Measurements from ENCODE around the gene DUSP7. TPM values are rescaled to one million over a fixed set of nuclear protein-coding genes. Genes with fewer than 3 reads are reported as not detected.

The DUSP7 gene
- total RNA-seq, 4 donors from 2014 or later: 54.6 to 96.3 (median 79.2) TPM

DNA sequence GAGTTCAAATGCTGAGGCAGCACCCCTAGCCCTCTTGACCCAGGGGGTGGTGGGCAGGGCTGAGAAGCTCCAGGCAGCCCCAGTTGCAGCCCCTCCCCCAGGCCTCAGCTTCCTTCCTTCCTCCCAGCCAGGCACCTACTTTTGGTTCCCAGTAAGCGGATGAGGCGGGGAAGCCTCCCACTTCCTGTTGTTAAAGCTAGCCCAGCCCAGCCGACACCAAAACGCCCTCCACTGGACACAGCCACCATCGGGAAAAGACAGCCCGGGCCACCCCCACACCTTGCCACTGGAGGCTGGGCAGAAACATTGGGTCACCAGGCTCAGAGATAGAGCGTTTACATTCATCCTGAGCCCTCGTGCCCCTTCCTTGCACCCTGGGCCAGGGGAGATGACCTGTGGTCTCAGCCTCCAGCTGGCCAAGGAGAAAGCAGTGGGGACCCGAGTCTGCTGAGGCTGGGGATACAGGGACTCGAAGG is 3.5 kb downstream of the DUSP7 start:
- intact Hi-C loops (cut with DNase I; ENCODE audit: low total_unique reads): loop anchor here (2.0 kb wide), 1 partner anchor 66 kb away; no protein-coding TSS in a partner anchor
- no peak overlapping the region for H3K4me3 ChIP-seq (ENCODE audit: low read depth, poor library complexity, severe bottlenecking)
- TF ChIP-seq POLR2A (IDR thresholded peaks at IDR 0.05): no peak
- TF ChIP-seq, protein P1, sequence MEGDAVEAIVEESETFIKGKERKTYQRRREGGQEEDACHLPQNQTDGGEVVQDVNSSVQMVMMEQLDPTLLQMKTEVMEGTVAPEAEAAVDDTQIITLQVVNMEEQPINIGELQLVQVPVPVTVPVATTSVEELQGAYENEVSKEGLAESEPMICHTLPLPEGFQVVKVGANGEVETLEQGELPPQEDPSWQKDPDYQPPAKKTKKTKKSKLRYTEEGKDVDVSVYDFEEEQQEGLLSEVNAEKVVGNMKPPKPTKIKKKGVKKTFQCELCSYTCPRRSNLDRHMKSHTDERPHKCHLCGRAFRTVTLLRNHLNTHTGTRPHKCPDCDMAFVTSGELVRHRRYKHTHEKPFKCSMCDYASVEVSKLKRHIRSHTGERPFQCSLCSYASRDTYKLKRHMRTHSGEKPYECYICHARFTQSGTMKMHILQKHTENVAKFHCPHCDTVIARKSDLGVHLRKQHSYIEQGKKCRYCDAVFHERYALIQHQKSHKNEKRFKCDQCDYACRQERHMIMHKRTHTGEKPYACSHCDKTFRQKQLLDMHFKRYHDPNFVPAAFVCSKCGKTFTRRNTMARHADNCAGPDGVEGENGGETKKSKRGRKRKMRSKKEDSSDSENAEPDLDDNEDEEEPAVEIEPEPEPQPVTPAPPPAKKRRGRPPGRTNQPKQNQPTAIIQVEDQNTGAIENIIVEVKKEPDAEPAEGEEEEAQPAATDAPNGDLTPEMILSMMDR (IDR thresholded peaks at IDR 0.05): no peak
- peak; percentile 88 to 96 for DNase-seq (ENCODE audit: low spot score in 2 of 2)
- 5 to 8% methylated on average over 10 of the region's 10 CpGs for WGBS, 2 donors

DNA sequence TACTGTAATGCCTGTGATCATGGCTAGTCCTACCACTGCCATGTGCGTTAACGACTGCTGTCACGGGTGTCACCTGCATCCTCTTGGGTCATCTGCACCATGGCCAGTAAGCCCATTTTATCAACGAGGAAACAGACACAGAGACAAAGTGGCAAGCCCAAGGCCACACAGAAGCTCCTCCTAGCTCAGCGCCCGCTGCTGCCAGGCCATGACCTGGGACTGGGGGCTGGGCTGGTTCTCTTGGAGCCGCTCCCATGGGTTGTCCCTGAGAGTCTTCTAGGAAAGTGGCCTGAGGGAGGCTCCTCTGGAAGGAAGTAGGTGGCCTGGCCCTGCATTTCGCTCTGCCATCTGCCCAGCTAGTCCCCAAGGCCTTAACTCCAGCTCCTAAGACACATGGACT is 4.9 kb downstream of the DUSP7 start:
- DNase-seq (ENCODE audit: low spot score in 2 of 2): no peak

DNA sequence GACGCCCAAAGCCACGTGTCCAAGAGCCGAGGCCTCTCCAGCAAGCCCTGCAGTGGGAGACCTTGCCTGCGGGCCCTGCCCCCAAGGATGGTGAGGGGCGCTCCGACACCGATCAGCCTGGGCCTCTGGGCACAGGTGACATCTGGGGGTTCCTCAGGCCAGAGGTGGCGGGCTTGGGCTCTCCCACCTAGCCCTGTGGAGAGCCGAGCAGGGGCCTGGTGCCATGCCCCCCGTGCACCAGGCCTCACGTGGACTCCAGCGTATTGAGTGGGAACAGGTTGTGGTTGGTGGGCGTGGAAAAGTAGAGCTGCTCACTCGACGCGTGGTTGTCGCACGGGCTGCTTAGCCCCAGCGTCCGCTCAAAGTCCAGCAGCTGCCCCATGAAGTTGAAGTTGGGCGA is 5.8 kb downstream of the DUSP7 start:
- intact Hi-C loops (cut with DNase I; ENCODE audit: low total_unique reads): no loop called here

More for the DNA sequence above, 4.9 kb downstream of the DUSP7 start:
- intact Hi-C loops (cut with DNase I; ENCODE audit: low total_unique reads): no loop called here
- TF ChIP-seq, protein P1 (IDR thresholded peaks at IDR 0.05): no peak
- TF ChIP-seq POLR2A (IDR thresholded peaks at IDR 0.05): no peak
- no peak overlapping the region for H3K4me3 ChIP-seq (ENCODE audit: low read depth, poor library complexity, severe bottlenecking)
- 55 to 62% methylated on average over 7 to 8 of the region's 8 CpGs for WGBS, 2 donors

DNA sequence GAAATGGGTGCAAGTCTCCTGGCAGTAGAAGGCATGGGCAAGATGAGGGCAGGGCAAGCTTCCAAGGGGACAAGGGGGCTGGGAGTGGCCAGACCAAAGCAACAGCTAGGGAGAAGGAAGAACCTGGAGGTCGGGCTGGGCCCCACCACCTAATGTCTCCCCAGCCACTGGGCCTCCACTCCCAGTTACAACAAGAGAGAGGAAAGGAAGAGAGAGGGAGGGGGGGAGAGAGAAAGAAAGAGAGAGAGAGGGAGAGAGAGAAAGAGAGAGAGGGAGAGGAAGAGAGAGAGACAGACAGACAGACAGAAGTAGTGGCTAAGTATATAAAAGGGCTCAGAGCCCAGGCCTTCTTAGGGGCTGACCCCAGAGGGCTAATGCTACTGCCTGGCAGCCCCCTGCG is 6.9 kb downstream of the DUSP7 start:
- WGBS, 2 donors: 51 to 64% methylated on average over 2 of the region's 2 CpGs
- DNase-seq (ENCODE audit: low spot score in 2 of 2): no peak
- no peak for TF ChIP-seq POLR2A (IDR thresholded peaks at IDR 0.05)
- TF ChIP-seq, protein P1 (IDR thresholded peaks at IDR 0.05): no peak
- intact Hi-C loops (cut with DNase I; ENCODE audit: low total_unique reads): no loop called here
- no peak overlapping the region for H3K4me3 ChIP-seq (ENCODE audit: low read depth, poor library complexity, severe bottlenecking)

More for the DNA sequence above, 5.8 kb downstream of the DUSP7 start:
- DNase-seq (ENCODE audit: low spot score in 2 of 2): no peak
- H3K4me3 ChIP-seq (ENCODE audit: low read depth, poor library complexity, severe bottlenecking): no peak overlapping the region
- 85 to 89% methylated on average over 16 to 18 of the region's 21 CpGs for WGBS, 2 donors
- TF ChIP-seq, protein P1 (IDR thresholded peaks at IDR 0.05): no peak
- TF ChIP-seq POLR2A (IDR thresholded peaks at IDR 0.05): no peak

DNA sequence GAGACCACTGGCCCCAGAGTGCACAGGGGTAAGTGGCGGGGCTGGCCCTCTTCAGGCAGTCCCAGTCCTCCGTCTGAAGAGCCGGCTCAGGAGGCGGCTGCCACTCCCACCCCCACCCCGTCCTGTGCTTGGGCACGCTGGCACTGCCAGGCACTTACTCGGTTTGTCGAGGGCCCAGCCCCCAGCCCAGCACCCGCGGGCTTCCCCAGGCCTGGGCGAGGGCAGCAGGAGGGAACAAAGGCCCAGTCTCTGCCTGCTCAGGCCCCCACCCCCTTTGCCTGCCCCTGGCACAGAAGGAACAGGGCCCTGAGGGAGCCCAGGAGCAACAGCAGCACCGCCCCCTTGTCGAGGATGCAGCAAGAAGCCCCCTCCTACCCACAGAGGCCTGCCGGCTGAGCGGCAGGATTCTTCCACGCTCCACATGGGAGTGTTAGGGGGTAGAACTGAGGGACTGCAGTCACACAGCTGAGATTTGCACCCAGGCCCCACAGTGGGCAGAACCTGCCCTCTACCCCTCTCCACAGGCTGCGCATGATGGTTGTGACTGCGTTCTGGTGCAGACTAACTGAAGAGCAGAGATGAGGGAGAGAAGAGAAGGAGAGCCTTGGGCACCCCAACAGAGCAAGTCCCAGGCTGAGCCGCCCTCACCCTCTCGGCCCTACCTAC is 8.9 kb downstream of the DUSP7 start:
- no peak overlapping the region for H3K4me3 ChIP-seq (ENCODE audit: low read depth, poor library complexity, severe bottlenecking)
- intact Hi-C loops (cut with DNase I; ENCODE audit: low total_unique reads): no loop called here
- 24 to 46% methylated on average over 17 to 18 of the region's 20 CpGs for WGBS, 2 donors
- TF ChIP-seq POLR2A (IDR thresholded peaks at IDR 0.05): no peak
- TF ChIP-seq, protein P1 (IDR thresholded peaks at IDR 0.05): no peak
- no peak for DNase-seq (ENCODE audit: low spot score in 2 of 2)

DNA sequence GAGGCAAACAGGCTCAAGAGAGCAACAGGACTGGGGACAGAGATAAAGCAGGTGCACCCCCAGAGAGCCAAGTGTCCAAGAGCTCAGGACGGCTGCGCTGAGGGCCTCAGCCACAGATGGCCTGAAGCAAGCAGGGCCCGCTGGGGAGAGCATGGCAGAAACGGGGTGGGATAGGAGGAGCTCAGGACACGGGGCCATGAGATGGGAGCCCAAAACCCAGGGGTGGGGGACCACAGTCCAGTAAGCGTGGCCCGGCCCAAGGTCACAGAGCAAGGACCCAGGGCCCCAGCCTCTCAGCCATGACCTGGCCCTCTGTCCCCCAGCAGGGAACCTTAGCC is 9.5 kb downstream of the DUSP7 start:
- 57 to 63% methylated on average over 7 of the region's 7 CpGs for WGBS, 2 donors
- no peak for DNase-seq (ENCODE audit: low spot score in 2 of 2)
- TF ChIP-seq, protein P1 (IDR thresholded peaks at IDR 0.05): no peak
- TF ChIP-seq POLR2A (IDR thresholded peaks at IDR 0.05): no peak
- intact Hi-C loops (cut with DNase I; ENCODE audit: low total_unique reads): no loop called here
- H3K4me3 ChIP-seq (ENCODE audit: low read depth, poor library complexity, severe bottlenecking): no peak overlapping the region

All from lower leg skin (tissue), 4 donors.